Duodenal mucosa (tissue), 2 donors: Measurements from ENCODE around the gene SNX9.

Experiments
- H3K27ac ChIP-seq: one replicate; pipeline ENCODE4 v1.7.0; 2013; ENCODE audit warnings: low read depth, low read length
- H3K27me3 ChIP-seq, 2 donors: one replicate each; pipeline ENCODE4 v1.7.0; 2013; ENCODE audit warnings: low read length in 2 of 2, control low read depth in 1 of 2; ENCODE audit not compliant: insufficient read depth in 2 of 2, control insufficient read depth in 1 of 2
- H3K36me3 ChIP-seq, 2 donors: one replicate each; pipeline ENCODE4 v1.7.0; 2013; ENCODE audit warnings: low read length in 2 of 2, control low read depth in 1 of 2; ENCODE audit not compliant: insufficient read depth in 2 of 2, control insufficient read depth in 1 of 2
- H3K4me1 ChIP-seq, 2 donors: one replicate each; pipeline ENCODE4 v1.7.0; 2013; ENCODE audit warnings: low read length in 2 of 2, control low read depth in 1 of 2; ENCODE audit not compliant: insufficient read depth in 2 of 2, control insufficient read depth in 1 of 2
- H3K4me3 ChIP-seq, 2 donors: one replicate each; pipeline ENCODE4 v1.7.0; 2013; ENCODE audit warnings: low read length in 2 of 2, low read depth in 1 of 2
- H3K9ac ChIP-seq, 2 donors: one replicate each; pipeline ENCODE4 v1.7.0; 2013; ENCODE audit warnings: low read length in 2 of 2, low read depth in 1 of 2
- H3K9me3 ChIP-seq, 2 donors: one replicate each; pipeline ENCODE4 v1.7.0; 2013; ENCODE audit warnings: low read length in 2 of 2, control low read depth in 1 of 2; ENCODE audit not compliant: control insufficient read depth in 1 of 2

Gene SNX9

GRCh38 chr6:157982563-157983405 is 159.7 kb downstream of the SNX9 start:
- Histone ChIP-seq H3K9ac (peak overlapping the region; percentile 74 to 85), H3K4me3 (peak overlapping the region; percentile 75 to 81), H3K4me1 (peaks cover 38 to 41% of the 10 kb centered on the region in 2 donors), H3K9me3 (no peaks in the 10 kb centered on the region), H3K27me3 (no peaks in the 10 kb centered on the region), H3K36me3 (no peaks in the 10 kb centered on the region), H3K27ac (no peak overlapping the region)

DNA sequence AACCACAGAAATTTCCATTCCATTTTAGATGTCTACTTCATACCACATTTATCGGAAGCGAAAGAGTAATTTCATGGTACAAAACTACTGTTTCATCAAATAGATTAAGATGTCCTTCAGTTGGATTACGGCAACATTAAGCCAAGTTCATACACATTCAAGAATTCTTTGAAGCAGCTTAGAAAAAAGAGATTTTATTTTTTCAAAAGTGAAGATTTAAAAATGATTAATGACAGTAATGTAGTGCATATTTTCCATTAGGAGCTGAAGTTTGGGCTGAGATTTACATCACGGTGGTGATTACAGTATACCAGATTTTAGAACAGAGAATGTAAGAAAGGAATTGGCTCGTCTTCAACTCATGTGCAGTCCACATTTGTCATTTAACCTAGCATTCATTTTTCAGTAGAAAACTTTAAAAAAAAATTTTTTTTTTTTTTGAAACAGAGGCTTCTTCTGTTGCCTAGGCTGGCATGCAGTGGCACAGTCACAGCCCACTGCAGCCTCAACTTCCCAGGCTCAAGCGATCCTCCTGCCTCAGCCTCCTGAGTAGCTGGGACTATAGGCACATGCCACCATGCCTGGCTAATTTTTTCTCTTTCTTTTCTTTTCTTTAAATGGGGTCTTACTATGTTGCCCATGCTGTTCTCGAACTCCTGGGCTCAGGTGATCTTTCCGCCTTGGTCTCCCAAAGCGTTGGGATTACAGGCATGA is 160.5 kb downstream of the SNX9 start:
- peak overlapping the region in 1 of 2 donors; percentile 75 for H3K4me3 ChIP-seq
- H3K4me1 ChIP-seq = peaks cover 38 to 41% of the 10 kb centered on the region in 2 donors
- no peaks in the 10 kb centered on the region for H3K9me3 ChIP-seq

DNA sequence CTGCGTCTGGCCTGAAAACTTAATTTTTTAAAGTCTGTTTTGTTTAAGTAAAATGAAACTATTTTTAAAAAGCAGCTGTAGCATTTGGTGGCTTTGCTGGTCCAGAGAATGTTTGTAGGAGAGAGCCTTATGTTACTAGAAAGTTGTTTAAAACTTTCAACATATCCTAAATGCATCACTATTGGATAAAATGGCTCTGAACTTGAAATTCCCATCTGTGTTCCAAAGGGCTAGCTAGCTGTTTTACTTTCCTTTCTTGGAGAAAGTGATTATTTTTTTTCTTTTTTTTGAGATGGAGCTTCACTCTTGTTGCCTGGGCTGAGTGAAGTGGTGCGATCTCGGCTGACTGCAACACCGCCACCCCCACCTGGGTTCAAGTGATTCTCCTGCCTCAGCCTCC is 161.1 kb downstream of the SNX9 start:
- Histone ChIP-seq H3K9me3 (no peaks in the 10 kb centered on the region), H3K4me3 (no peak overlapping the region), H3K27ac (no peak overlapping the region), H3K4me1 (peaks cover 38 to 41% of the 10 kb centered on the region in 2 donors), H3K9ac (no peak overlapping the region), H3K27me3 (no peaks in the 10 kb centered on the region), H3K36me3 (no peaks in the 10 kb centered on the region)

More for the DNA sequence above, 160.5 kb downstream of the SNX9 start:
- Histone ChIP-seq H3K27me3 (no peaks in the 10 kb centered on the region), H3K27ac (no peak overlapping the region), H3K36me3 (no peaks in the 10 kb centered on the region), H3K9ac (no peak overlapping the region)

DNA sequence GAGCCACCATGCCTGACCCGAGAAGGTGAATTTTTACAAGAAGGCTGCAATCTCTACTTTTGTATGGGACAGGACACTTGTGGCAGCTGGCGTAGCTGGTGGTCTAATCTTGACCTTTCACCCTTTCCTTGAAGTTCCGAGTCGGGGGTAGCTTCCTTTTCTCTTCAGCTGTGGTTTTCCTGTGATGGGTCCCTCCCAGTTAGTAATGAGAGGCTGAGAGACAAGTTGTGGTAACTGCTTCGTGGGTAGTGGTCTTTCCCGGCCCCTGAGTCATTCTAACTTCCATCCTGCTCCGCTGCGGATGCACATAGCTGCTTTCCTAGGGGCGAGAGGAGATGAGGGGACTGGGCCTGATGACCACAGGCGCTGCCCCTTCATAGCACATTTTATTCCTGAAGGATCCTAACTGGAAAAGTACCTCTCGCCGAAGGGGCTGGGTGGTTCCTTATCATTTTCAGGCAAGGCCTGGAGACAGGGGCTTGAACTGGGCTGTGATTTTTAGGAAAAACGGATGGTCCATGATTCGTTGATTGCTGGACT is 161.7 kb downstream of the SNX9 start:
- no peaks in the 10 kb centered on the region for H3K36me3 ChIP-seq
- no peak overlapping the region for H3K27ac ChIP-seq
- H3K27me3 ChIP-seq = no peaks in the 10 kb centered on the region
- no peaks in the 10 kb centered on the region for H3K9me3 ChIP-seq
- H3K9ac ChIP-seq = peak overlapping the region in 1 of 2 donors; percentile 39
- no peak overlapping the region for H3K4me3 ChIP-seq
- H3K4me1 ChIP-seq = peaks cover 41 to 45% of the 10 kb centered on the region in 2 donors

- H3K36me3 ChIP-seq = no peaks in the 10 kb centered on the region
- peak overlapping the region in 1 of 2 donors; percentile 17 for H3K4me3 ChIP-seq
- peaks cover 48 to 49% of the 10 kb centered on the region in 2 donors for H3K4me1 ChIP-seq
- peak overlapping the region in 1 of 2 donors; percentile 39 for H3K9ac ChIP-seq
- no peaks in the 10 kb centered on the region for H3K27me3 ChIP-seq
- no peaks in the 10 kb centered on the region for H3K9me3 ChIP-seq
- no peak overlapping the region for H3K27ac ChIP-seq
These were observed 162.5 kb downstream of the SNX9 start for GRCh38 chr6:157985378-157986155.

DNA sequence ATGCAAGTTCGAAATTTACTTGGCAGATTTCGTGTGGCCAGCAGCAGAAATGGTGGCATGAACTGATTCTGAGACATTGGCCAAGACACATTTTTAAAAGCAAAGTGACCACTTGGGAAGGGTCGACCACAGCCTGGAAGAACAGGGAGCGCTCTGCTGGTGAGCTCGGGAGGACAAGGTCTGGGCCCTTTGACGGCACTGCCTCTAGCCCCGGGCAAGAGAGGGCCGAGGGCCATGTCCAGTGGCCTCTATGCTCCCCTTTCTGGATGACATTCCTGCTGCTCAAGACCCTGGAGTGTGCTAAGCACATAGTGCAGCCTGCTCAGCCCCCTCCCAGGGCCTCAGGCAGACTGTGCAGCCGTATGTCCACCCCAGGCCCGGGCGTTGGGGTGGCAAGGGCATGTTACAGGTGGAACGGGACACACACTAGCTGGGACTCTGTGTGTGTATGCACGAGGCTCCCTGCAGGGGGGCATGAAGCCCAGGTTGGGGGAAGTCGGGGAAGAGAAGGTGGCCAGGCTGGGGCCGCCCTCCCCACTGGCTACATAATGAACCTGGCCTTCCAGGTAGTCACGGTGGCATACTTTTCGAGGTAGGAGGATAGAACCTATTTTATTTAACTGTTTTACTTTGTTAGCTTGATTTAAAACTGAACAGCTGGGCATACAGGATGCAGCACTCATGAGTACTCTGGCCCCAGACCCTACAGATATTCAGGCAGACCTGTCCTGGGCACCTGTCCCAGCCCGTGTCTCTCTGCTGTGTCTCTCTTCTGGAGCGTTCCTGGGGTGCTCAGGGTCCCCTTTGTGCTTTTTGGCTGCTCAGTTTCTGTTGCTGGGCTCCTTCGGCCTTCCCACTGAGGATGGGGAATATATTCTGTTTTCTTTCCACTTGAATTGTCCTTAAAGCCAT is 165.0 kb downstream of the SNX9 start:
- Histone ChIP-seq H3K4me3 (no peak overlapping the region), H3K4me1 (peaks cover 35 to 38% of the 10 kb centered on the region in 2 donors), H3K27me3 (no peaks in the 10 kb centered on the region), H3K36me3 (no peaks in the 10 kb centered on the region), H3K9ac (no peak overlapping the region), H3K9me3 (no peaks in the 10 kb centered on the region), H3K27ac (no peak overlapping the region)

- Histone ChIP-seq H3K36me3 (no peaks in the 10 kb centered on the region), H3K4me3 (no peak overlapping the region), H3K9me3 (no peaks in the 10 kb centered on the region), H3K4me1 (peaks cover 33 to 34% of the 10 kb centered on the region in 2 donors), H3K9ac (no peak overlapping the region), H3K27ac (no peak overlapping the region), H3K27me3 (no peaks in the 10 kb centered on the region)
These were observed 165.6 kb downstream of the SNX9 start for GRCh38 chr6:157988700-157989063.

DNA sequence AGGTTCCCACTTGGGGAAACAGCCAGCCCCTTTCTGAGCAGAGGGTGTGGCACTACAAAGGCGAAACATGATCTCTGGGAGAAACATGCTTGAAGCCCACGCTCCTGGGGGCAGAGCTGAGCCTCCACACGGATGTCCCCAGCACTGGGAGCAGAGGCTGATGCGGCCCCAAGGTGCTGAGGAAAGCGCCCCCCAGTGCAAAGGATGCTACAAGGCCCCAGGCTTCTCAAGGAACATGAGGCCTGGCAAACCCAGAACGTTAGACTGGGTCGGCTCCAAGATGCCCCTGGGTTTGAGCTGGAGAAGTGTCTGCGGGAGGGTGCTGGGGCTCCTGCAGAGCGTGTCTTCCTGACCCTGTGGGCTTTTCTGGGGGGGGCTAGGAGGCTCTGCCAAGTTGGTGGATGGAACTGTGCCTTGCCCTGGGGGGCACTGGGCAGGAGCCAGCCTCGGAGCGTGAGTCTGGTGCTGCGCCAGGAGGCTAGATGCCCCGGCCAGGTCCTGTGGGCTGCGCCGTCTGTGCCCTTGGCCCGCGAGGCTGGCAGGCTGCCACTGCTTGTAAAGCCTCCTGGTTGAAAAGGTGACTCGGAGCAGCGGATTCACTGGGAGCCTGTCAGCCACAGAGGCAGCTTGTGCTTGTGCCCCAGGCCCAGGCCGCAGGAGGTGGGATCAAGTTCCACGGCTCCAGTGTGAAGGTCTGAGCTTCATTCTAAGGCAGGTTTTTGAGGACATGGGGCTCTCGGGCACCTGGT is 166.7 kb downstream of the SNX9 start:
- no peak overlapping the region for H3K9ac ChIP-seq
- no peak overlapping the region for H3K27ac ChIP-seq
- H3K27me3 ChIP-seq = no peaks in the 10 kb centered on the region

More for the DNA sequence above, 166.7 kb downstream of the SNX9 start:
- H3K4me1 ChIP-seq = peaks cover 33 to 36% of the 10 kb centered on the region in 2 donors
- H3K4me3 ChIP-seq = no peak overlapping the region
- no peaks in the 10 kb centered on the region for H3K36me3 ChIP-seq
- no peaks in the 10 kb centered on the region for H3K9me3 ChIP-seq
